GM19372 (cell line): ENCODE data around the gene ANO9.
"Not testable (repeated sequence)": the region's sequence is repeated elsewhere in the genome, so short reads cannot be mapped to it uniquely, and the experiment has no call there.

Experiments used
- ATAC-seq: cut with Tn5 transposase; IDR thresholded peaks from one replicate; pipeline ENCODE4 v1.9.1; 2021; ENCODE audit warnings: mild to moderate bottlenecking, low read depth, moderate library complexity; ENCODE audit not compliant: unreplicated experiment

Gene ANO9

DNA sequence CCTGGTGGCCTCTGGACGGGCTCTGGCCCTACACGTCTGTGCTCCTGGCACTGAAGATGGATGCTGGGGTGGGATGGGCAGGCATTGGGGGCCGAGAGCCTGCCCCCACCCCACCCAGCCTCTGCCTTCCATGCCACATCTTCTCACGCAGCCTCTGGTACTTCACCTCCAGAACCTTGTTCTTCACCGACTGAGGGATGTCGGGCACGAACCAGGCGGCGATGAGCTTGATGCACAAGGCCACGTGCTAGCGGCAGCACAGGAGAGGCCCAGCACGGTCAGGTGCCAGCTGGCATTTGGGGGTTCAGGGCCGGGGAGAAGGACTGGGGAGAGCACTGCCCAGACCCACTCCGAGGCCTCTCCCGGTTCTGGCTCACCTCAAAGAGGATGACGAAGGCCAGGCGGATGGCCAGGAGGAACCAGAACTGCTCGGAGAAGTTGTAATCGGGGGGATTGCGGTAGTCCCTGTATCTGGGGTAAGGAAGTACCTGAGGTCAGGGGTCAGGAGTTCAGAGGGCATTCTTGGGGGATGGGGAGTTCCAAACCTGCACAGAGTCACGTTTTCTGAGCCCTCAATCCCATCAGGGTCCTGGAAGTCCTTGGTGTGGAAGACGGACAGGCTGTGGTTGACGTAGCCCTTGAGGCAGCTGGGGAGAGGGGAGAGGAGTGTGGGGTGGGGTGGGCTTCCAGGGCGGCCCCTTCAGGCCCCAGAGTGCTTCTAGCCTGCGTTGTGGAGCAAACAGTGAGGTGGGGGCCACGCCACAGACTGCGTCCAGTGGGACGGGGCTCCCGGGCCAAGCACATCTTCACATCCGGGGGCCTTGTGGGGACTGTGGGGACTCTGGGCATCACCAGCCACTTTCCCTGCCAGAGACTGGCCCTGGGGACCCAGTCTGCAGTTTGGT, 23.2 kb downstream of the ANO9 start:
- no peak for ATAC-seq

GRCh38 chr11:417652-418342, 24.0 kb downstream of the ANO9 start:
- no peak for ATAC-seq

- ATAC-seq, result no peak
These were observed 24.8 kb downstream of the ANO9 start for GRCh38 chr11:416757-417621.

DNA sequence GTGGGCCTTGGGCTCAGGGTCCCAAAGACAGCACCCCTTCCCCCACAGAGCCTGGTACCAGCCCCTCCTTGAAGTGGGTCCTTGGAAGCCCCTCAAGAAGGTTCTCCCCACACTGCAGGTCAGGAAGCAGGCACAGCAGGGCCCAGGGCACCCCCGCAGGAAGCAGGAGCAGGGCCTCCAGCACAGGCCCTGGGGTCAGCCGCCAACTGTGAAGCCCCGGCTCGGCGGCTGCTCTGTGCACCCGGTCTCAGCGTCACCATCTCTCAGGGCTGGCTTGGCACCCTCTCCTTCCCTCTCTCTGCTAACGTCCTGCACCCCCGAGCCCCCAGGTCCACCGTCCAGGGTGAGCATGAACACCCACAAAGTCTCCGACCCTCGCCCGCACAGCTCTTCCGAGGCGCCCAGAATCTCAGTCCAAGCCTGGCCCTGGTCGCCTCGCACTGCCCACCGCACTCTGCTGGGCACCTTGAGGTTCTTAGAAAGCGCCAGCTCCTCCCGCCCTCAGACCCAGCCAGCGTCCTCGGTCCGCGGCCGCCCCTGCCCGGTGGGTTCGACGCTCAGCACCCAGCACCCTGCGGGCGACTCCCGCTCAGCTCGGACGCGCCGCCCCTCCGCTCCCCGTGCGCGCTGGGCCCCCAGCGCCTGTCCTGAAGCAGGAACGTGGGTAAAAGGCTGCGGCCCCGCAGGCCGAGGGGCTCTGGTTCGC, 25.6 kb downstream of the ANO9 start:
- no peak for ATAC-seq

GRCh38 chr11:415640-416041, 26.2 kb downstream of the ANO9 start:
- no peak for ATAC-seq

- ATAC-seq, result no peak
These were observed 27.4 kb downstream of the ANO9 start for GRCh38 chr11:414318-414857.

DNA sequence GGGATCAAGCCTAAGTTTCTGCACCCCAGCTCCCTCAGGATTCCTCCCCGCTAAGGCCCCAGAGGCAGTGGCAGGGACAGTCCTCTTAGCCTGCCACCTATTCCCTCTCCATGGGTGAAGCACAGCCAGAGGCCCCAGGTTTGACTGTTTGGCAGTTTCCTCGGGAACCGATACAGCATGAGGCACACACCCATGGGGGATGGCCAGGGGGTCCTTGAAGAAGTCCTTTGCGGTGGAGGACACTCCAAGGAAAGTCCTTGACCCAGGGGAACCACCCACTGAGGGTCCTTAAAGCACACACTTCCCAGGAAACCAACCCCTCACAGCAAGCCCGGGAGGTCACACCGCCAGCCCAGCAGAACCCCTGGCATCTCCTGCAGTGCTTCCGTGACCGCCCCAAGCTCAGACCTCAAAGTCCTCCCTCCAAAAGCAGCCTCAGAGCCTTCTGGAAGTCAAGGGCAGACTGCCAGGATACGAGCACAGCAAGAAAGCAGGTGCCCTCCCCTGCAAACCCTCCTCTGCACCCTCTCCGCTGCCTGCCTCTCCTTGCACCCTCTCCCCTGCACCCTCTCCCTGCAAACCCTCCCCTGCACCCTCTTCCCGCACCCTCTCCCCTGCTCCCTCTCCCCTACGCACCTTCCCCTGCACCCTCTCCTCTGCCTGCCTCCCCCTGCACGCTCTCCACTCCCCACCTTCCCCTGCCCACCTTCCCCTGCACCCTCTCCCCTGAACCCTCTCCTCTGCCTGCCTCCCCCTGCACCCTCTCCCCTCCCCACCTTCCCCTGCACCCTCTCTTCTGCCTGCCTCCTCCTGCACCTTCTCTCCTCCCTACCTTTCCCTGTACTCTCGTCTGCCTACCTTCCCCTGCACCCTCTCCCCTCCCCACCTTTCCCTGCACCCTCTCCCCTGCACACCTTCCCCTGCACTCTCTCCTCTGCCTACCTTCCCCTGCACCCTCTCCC, 28.4 kb downstream of the ANO9 start:
- ATAC-seq, result no peak

DNA sequence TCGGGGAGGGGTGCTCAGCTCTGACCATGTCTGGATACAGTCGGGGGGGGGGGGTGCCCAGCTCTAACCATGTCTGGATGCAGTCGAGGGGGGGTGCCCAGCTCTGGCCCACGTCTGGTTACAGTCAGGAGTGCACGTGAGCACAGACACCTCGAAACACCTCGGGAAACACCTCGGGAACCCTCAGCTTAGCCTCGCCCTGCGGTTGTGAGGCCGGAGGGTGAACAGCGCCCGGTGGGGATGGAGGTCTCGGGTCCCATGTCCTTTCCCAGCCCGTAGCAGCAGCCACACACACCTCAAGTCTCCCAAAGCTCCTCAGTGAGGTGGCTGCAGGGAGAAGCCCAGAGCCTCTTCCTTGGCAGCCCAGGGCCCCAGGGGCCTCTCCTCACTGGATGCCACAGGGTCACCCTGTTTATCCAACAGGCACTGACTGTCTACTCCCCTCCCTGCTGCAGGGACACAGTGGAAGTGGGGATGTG, 29.1 kb downstream of the ANO9 start:
- ATAC-seq, result no peak

DNA sequence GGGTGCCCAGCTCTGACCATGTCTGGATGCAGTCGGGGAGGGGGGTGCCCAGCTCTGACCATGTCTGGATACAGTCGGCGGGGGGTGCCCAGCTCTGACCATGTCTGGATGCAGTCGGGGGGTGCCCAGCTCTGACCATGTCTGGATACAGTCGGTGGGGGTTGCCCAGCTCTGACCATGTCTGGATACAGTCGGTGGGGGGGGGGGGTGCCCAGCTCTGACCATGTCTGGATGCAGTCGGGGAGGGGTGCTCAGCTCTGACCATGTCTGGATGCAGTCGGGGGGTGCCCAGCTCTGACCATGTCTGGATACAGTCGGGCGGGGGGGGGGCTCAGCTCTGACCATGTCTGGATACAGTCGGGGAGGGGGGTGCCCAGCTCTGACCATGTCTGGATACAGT, 30.3 kb downstream of the ANO9 start:
- ATAC-seq, result not testable (repeated sequence)

GRCh38 chr11:410711-411110, 31.1 kb downstream of the ANO9 start:
- ATAC-seq, result not testable (repeated sequence)

GRCh38 chr11:409600-410483, 32.0 kb downstream of the ANO9 start:
- ATAC-seq, result no peak

- no peak for ATAC-seq
These were observed 32.7 kb downstream of the ANO9 start for GRCh38 chr11:409008-409599.

DNA sequence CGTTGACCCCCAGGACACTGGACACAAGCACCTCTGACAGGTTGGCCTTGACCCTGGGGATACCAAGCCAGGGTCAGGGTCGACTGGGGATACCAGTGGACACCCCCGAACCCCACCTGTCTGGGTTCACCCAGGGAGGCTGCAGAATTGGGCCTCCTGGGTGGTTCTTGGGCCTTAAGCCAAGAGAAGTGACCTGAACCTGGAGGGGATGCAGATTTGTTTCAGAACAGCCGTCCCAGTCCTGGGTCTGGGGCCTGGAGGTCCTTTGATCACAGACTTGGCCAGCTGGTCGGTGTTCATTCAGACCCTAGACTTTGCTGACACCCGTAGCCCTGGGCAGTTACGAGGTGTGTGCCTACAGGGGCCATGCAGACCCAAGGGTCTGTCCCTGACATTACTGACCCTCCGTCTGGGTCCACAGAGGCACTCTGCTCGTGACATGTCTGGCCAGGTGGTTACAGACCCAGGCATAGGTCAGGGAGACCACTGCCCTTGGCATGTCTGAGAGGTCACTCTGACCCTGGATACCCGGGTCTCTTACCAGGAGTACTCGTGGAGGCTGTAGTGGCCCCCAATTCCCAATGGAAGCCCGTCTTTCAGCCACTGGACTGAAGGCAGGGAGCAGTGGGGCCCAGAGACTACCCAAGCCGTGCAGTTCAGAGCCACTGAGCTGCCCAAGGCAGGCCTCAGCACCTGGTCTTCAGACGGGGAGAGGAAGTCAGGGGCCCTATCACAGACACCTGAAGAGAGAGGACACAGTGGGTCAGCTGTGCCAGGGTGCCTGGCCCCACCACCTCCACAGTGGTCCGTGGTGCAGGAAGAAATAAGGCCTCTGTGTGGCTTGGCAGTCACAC, 33.4 kb downstream of the ANO9 start:
- no peak for ATAC-seq

DNA sequence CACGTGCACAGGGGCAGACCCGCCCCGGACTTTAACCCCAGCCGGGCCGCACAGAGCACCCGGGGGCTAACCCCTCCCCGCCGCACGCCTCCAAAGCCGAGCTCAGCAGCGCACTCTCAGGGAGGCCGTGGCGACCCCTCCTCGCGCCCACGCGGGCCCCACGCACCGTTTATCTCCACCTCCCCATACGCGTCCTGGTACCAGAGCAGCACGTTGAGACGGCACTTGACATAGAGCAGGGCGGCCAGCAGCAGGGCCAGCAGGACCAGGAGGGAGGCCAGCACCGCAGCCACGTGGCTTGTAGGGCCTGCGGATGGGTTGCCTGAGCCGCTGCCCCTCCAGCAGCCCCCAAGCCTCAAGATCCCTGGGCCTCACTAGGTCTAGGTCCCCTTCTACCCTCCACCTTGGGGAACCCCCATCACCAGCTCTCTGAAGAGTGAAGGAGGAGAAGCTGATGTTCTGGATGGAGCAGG, 34.1 kb downstream of the ANO9 start:
- no peak for ATAC-seq

DNA sequence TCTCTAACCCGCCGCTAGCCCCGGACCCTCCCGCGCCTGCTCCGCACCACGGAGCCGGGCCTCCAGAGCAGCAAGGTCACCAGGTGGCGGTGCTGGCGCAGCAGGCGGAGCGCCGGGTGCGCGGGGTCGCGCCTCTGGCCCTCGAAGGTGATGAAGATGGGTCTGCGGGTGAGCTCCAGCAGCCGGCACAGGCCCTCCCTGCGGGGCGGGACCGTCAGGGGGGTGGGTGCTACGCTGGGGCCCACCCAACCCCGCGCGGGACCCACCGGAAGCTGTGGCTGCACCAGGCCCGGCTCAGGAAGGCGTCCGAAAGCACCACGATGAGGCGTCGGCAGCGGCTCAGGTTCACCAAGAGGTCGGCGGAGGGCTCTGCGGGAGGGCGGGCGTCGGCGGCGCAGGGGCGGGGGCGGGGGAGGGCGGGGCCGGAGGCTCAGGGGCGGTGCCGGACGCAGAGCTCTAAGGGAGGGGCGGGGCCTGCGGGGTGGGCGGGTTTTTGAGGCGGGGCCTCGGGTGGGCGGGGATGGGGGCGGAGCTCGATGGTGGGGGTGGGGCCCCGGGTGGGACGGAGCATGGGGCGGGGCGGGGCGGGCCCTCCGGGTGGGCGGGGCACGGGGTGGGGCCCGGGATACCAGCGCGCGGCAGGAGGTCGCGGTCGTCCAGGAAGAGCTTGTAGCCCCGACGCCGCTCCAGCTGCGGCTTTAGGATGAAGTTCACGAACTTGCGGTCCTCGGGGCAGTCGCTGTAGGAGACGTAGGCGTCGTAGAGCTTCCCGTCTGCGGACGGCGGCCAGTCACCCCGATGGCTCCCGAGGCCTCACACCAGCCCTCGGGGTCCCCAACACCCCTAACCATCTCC, 34.8 kb downstream of the ANO9 start:
- peak; percentile 82 for ATAC-seq
